Measurements from ENCODE around the gene B4GALT5. TPM values are rescaled to one million over a fixed set of nuclear protein-coding genes. Genes with fewer than 3 reads are reported as not detected.

B4GALT5 gene
- polyA plus RNA-seq, 1 donor: 51.5 TPM

GRCh38 chr20:49658508-49658907 is 55.2 kb downstream of the B4GALT5 start:
- no peak for DNase-seq

DNA sequence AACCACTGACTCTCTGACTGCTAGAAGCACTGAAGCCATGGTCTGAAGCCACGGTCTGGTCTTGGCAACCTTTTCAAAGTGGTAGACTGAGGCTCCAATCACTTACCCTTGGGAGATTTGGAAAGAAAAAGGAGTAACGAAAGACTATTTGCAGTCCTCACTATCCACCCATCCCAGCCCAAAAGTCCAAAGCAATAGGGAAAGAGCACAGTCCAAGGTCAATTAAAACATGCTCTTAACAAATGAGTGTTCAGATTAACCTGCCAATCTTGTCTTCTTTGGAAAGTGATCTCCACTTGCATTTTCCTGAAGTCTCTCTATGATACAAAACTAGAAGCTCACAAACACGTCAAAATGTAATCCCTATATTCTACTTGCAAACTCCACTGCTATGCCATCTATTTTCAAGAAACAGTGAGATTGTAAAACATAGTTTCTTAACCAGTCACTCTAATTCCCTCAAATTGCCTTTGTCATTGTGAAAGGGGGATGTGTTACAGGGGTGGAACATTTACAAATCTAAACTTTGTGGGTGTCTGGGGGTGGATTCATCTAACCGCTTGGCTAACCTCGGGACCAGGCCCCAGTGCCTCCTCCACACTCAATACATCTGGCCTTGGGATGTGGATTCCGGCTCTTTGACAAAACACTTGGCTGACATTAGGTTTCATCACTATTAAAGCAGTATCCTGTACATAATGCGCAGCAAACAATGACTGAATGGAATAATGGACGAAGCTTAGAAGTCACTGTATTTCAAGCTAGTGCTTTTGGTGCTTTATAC is 56.4 kb downstream of the B4GALT5 start:
- DNase-seq: no peak

DNA sequence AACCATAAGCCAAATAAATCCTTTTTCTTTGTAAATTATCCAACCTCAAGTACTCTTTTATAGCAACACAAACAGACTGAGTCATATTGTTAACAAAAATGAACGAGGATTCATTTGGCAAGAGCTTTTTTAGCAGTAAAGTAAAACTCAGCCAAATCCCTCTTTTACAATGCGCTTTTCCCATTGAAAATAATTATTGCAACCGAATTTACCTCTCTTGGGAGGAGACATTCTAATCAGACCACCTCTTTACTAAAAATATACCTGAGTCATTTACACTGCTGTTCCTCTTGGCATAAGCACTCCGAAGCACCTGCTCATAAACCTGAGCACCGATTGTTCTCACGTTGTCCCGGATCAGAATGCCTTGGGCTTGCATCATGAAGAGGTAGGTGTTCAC is 57.4 kb downstream of the B4GALT5 start:
- DNase-seq: no peak

- no peak for DNase-seq
These were observed 59.7 kb downstream of the B4GALT5 start for GRCh38 chr20:49653925-49654434.

GRCh38 chr20:49649672-49650071 is 64.0 kb downstream of the B4GALT5 start:
- no peak for DNase-seq

- DNase-seq: no peak
These were observed 66.1 kb downstream of the B4GALT5 start for GRCh38 chr20:49647550-49647949.

GRCh38 chr20:49646528-49646927 is 67.2 kb downstream of the B4GALT5 start:
- no peak for DNase-seq

DNA sequence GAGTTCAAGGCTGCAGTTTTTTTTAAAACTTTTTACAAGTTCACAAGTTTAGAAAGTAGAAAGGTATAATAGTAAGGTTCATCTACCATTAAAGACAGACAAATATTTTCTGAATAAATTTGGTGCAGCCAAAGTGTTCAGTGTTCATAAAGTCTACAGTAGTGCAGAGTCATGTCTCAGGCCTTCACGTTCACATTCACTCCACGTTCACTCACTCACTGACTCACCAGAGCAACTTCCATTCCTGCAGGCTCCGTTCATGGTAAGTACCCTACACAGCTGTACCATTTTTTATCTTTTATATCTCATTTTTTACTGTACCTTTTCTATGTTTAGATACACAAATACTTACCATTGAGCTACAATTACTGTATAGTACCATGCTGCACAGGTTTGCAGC is 67.6 kb downstream of the B4GALT5 start:
- no peak for DNase-seq

- DNase-seq: no peak
These were observed 68.6 kb downstream of the B4GALT5 start for GRCh38 chr20:49644980-49645565.

DNA sequence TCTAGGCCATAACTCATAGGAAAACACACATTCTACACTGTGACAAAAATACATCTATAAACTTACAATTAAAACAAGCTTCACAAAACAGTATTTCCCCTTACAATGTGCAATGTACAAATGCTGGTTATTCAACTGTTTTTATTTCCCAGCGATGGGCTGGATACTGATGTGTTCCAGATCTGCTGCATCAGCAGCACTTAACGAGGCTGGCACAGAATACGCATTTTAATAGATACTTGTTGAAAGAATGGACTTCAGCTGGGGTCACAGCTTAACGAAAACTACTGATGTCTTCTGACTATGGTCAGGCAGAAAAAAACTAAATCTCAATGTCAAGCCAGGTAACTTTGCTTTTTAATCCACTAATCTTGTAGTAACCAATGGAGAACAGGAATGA is 70.9 kb downstream of the B4GALT5 start:
- no peak for DNase-seq

DNA sequence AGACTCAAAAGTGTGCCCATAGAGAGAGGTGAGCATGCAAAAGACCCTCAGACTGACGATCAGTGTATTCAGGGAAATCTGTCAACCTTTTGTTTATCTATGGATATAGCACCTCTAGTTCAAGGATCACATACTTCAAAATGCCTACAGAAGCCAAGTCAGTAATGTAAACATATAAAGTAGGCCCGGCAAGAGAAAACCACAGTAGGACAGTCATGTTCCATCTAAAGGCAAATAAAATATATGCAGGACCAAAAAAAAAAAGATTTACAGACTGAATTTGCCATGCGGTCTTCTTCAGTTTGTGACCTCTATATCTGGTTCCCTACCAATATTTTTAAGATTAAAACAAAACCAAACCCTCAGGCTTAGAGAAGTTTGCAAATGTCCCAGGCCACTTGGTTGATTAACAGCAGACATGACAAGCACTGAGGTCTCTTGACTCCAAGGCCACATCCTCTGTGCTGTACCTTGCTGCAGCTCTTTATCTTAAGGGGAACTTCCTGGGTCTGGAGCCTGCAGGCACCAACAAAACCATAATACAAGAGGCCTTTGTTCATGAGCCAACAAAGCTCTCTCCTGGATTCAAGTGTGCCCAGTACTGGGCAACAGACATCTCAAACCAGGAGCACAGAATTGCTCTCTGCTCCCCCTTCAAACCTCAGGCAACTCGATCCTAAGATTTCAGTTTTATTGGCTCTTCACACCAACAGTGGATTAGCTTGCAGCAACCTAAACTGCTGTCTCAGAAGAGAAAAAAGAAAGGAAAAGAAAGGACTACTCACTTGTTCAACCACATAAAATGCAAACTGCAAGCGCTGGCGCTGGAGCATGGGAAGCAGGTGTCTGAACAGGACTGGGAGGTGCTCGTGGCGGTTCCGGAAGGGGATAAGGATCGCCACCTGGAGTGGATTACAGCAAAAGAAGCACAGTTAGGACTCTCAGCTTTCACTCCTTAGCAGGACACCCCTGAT is 71.7 kb downstream of the B4GALT5 start:
- DNase-seq: no peak

GRCh38 chr20:49637046-49637637 is 76.5 kb downstream of the B4GALT5 start:
- no peak for DNase-seq

DNA sequence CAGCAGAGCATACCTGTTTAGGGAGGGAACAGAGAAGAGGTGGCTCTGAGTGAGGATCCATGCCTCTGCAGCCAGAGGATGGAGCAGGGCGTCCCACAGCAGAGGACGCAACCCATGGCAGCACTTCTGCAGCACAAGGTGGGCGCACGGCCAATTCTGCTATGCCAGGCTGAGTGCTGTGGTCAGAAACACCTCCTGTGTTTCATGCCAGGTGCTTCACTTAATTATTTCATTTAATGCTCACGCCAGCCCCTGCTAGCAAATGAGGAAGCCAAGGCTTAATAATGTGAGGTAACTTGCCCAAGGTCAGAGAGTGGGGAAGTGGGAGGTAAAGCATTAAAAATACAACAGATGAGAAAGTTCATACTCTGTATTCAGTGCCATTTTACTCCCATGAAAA is 77.2 kb downstream of the B4GALT5 start:
- DNase-seq: no peak

GRCh38 chr20:49635866-49636265 is 77.8 kb downstream of the B4GALT5 start:
- DNase-seq: no peak

- DNase-seq: peak; percentile 59
These were observed 78.5 kb downstream of the B4GALT5 start for GRCh38 chr20:49635166-49635565.

DNA sequence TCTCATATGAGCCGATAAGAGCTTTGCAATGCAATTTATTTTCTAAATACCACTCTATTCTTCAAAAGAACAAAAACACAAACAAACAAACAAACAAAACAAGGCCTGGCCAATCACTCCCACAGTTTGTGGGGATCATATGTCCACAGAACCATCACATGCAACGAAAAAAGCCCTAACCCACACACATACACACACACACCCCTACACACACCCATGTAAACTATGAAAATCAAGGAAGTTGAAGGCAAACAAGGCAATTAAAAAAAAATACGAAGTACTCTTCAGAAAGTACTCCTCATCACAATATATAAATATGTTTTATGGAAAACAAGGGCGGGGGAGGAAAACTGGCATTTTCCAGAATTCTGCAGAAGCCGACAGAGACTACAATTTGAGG is 79.6 kb downstream of the B4GALT5 start:
- no peak for DNase-seq

DNA sequence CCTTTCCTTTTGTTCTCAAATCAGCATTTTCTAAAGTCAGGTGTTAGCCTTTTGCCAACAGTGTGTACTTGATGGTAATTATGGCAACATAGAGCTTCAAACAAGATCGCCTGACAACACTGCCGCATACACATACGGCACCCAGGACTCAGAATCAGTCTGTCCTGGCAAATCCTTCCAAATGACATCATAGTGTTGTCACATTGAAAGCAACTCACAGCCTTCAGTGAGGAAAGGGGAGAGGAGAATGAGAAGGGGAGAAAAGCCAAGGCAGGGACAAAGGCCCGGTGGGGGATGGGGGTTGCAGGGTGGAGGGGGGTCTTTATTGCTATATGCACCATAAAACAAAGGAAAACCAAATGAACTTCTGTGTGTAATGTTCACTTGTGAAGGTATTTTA is 80.0 kb downstream of the B4GALT5 start:
- DNase-seq: no peak

GRCh38 chr20:49633023-49633422 is 80.7 kb downstream of the B4GALT5 start:
- DNase-seq: no peak

DNA sequence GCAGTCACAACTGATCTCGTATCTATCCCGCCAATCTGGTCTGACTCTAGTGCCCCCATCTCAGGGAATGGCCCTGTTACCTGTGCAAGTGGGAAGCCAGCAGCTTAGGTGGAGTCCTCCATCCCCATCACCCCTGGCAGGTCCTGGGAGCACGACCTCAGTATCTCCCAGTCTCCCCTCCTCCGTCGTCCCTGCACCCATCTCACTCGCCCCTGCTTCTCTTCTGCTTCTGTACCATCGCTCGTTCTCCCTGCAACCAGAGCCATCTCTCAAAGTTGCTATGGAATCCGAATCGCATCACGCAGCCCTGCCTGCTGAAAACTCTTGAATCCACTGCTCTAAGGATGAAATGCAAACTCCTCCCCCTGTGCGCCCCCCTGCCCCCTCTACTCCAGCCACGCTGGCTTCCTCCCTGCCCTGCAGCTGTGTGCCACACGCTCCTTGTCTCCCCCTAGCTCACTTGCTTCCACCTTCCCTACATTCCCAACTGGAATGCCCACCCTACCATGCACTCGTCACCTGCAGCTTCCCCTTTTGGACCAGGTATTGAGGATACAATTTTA is 81.7 kb downstream of the B4GALT5 start:
- no peak for DNase-seq

DNA sequence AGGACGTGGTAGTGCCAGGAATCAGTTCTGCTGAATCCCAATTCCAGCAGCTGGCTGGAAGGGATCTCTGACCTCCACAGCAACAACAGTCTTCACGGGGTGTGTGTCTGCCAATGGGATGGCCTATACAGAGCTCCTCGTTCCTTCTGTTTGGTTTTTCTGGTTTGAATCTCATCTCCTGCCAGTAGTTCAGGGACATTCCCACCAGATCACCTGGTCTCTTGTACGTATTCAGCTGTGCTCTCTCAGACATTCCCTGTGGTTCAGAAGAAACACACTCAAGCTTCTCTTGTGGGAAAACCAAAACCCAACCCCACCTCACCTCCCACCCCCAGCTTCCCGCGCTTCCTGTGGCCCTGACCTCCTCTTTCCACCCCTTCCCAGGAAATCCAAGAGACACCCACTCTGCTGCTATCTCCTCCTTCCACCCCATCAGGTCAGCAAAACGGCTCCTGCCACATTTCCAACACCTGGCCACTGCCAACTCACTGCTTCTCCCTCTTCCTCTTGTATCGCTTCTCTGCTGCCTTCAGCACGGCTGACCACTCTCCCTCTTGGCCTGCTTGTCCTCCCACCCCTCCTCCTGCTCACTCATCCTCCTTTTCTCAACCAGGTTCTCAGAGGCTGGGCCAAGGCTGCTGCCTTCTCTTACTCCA is 82.5 kb downstream of the B4GALT5 start:
- DNase-seq: no peak

DNA sequence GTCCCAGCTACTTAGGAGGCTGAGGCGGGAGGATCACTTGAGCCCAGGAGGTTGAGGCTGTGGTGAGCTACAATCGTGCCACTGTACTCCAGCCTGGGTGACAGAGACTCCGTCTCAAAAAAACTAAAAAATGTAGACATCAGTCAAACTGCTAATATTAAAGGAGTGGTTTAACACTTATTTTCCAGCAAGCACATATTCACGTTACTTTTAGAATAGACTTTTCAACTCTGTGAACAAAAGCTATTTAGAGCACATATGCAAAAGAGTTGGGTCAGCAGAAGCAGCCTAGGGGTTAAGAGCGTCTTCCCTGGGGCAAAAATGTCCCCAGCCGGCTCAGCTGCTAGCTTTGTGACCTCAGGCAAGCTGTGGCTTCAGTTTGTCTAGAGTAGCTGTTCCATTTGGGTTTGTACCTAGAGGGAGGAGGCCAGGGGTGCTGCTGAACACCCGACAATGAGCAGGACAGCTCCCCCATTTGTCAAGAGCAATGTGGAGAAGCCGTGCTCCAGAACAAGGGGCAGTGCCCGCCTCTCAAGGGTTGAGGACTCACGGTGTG is 83.2 kb downstream of the B4GALT5 start:
- no peak for DNase-seq

All from left kidney (tissue), 2 donors.